ENCODE results near the gene ORC6.

- no peak for TF ChIP-seq CTCF (IDR thresholded peaks at IDR 0.05; ENCODE audit: low read depth, low read length, poor library complexity, severe bottlenecking)
- TF ChIP-seq EZH2phosphoT487 (IDR thresholded peaks at IDR 0.05; ENCODE audit: borderline replicate concordance, low read length), result no peak
Measured at GRCh38 chr16:46650254-46650623, 39.2 kb upstream of the ORC6 start.
